Adrenal gland (tissue), 12 donors: Measurements from ENCODE around the gene PDLIM5. TPM values are rescaled to one million over a fixed set of nuclear protein-coding genes. Genes with fewer than 3 reads are reported as not detected.

ENCODE experiments used
- DNase-seq, 7 donors: peaks; one replicate each; pipeline ENCODE4 v3.0.0-alpha.2; 2019 to 2020
- H3K27ac ChIP-seq, 5 donors: fragments of 200-600 bp; sonication (generic) in 4 of 5; 1 replicate in 3 of 5; 2 replicates in 2 of 5; pipeline versions ENCODE4 v1.5.1 to v1.8.0; 2016 to 2020; ENCODE audit warnings: mild to moderate bottlenecking in 1 of 5
- H3K27me3 ChIP-seq: fragments of 200-600 bp; 2 replicates; pipeline ENCODE4 v1.8.0; 2021
- H3K36me3 ChIP-seq, 2 donors: fragments of 200-600 bp; replicated peaks in 1 of 2; 1 replicate in 1 of 2; 2 replicates in 1 of 2; pipeline versions ENCODE4 v1.5.1 to v1.8.0; 2018 to 2022
- H3K4me1 ChIP-seq, 2 donors: fragments of 200-600 bp; replicated peaks in 1 of 2; 1 replicate in 1 of 2; 2 replicates in 1 of 2; pipeline versions ENCODE4 v1.5.1 to v1.8.0; 2018 to 2021
- H3K4me3 ChIP-seq, 4 donors: fragments of 200-600 bp; sonication (generic) in 3 of 4; one replicate each; pipeline ENCODE4 v1.5.1; 2016 to 2018
- H3K9me3 ChIP-seq, 3 donors: fragments of 200-600 bp; sonication (generic) in 1 of 3; replicated peaks in 1 of 3; 1 replicate in 2 of 3; 2 replicates in 1 of 3; pipeline versions ENCODE4 v1.5.1 to v1.8.0; 2016 to 2021
- CTCF ChIP-seq, 6 experiments: fragments of 450-650 bp in 4 of 6; fragments of 200-600 bp in 2 of 6; sonication (generic) in 1 of 6; IDR thresholded peaks; 1 replicate in 5 of 6; 2 replicates in 1 of 6; pipeline versions ENCODE4 v1.5.1 to v1.8.0; 2016 to 2021; ENCODE audit warnings: antibody characterized with exemption in 6 of 6, mild to moderate bottlenecking in 2 of 6, moderate library complexity in 1 of 6
- POLR2A ChIP-seq, 2 donors: fragments of 450-650 bp; IDR thresholded peaks; one replicate each; pipeline ENCODE4 v1.6.1; 2017; ENCODE audit warnings: antibody characterized with exemption in 2 of 2, mild to moderate bottlenecking in 2 of 2, moderate library complexity in 1 of 2
- WGBS, 4 donors: extraction: QIAGEN DNeasy Blood & Tissue Kit in 2 of 4; methylation state at CpG; one replicate each; pipeline versions ENCODE4 v1.1.5 to v1.1.7; 2013 to 2017; 5-methylcytosine and 5-hydroxymethylcytosine counted together
- intact Hi-C, 2 donors: fragments of 100-400 bp; cut with DNase I; formaldehyde crosslinking; loops; one replicate each; pipeline versions ENCODE4 v1.14.1 to v1.15.0; 2022 to 2023
- polyA plus RNA-seq, 3 donors: library from polyadenylated mRNA; stranded (reverse); fragments of 200-250 nt in 2 of 3; fragments of 350-450 nt in 1 of 3; fragmentation: Illumina TruSeq in 1 of 3; extraction: RNeasy Lipid Tissue Mini Kit (QIAGEN cat#74804) in 1 of 3; gene quantifications; one replicate each; pipeline ENCODE4 v1.2.3, GENCODE V29; 2013 to 2014
- total RNA-seq, 9 donors: library from RNA; depleted of rRNA in 4 of 9; stranded (reverse); fragments of >200 nt in 4 of 9; fragments of 120-200 nt in 1 of 9; fragmentation: NEBNext Ultra II Directional in 1 of 9; extraction: Animal tissue kit (Norgen Biotek cat#: 25700) in 1 of 9; gene quantifications; one replicate each; pipeline versions ENCODE4 v1.1.0 to v1.2.4, GENCODE V29; 2013 to 2023
- donor health status: healthy with polysubstance abuse.
- donor health status: Bipolar disorder and iron deficiency.
- donor health status: DM: yes; HTN: yes; CAD: no.
- donor health status: DM: no; HTN: no; CAD: no.
- donor health status: DM: no; HTN: no; CAD: no.
- donor health status: DM: yes; HTN: yes; CAD: no.

Gene PDLIM5
- total and polyA plus RNA-seq, 12 donors, result 26.2 to 150 (median 84.0) TPM

DNA sequence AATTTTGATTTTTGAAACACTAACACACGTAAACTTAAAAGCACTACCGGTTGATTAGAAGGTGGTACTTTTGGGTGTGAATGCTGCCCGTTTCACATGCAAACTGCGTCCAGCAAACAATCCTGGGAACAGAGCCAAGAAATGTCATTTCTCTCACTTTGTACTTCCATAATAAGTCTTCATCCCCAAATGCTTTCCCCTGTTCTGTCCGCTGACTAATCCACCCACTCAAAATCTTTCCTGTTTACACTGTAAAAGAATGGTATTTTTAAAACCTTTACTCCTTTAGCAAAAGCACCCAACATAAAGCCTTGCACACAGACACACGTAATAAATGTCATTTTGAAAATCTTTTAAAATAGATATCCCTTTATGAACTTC, 39.1 kb upstream of the PDLIM5 start:
- Histone ChIP-seq H3K27ac (peak overlapping the region in 3 of 5 donors; percentile 39 to 59 (median 48)), H3K27me3 (no peaks in the 10 kb centered on the region), H3K36me3 (no peaks in the 10 kb centered on the region), H3K4me3 (peak overlapping the region in 1 of 4 donors; percentile 43), H3K4me1 (peaks cover 0 to 43% of the 10 kb centered on the region in 2 donors), H3K9me3 (no peaks in the 10 kb centered on the region)
- DNase-seq, result peak in 3 of 7 donors; percentile 20 to 27 (median 23)
- TF ChIP-seq CTCF (IDR thresholded peaks at IDR 0.05) (no peak), POLR2A (IDR thresholded peaks at IDR 0.05) (no peak)
- intact Hi-C loops, result no loop called here
- 3 to 9% (median 6%) methylated on average over 6 of the region's 6 CpGs for WGBS, 4 donors

- Histone ChIP-seq H3K4me1 (peaks cover 0 to 43% of the 10 kb centered on the region in 2 donors), H3K36me3 (no peaks in the 10 kb centered on the region), H3K9me3 (no peaks in the 10 kb centered on the region), H3K27ac (peak overlapping the region in 2 of 5 donors; percentile 48 to 59), H3K4me3 (peak overlapping the region in 1 of 4 donors; percentile 43), H3K27me3 (no peaks in the 10 kb centered on the region)
- TF ChIP-seq POLR2A (IDR thresholded peaks at IDR 0.05) (no peak), CTCF (IDR thresholded peaks at IDR 0.05) (no peak)
- intact Hi-C loops, result no loop called here
- 40 to 54% (median 50%) methylated on average over 2 of the region's 2 CpGs for WGBS, 4 donors
- DNase-seq, result no peak
Observed at GRCh38 chr4:94413085-94413840, 38.5 kb upstream of the PDLIM5 start.

DNA sequence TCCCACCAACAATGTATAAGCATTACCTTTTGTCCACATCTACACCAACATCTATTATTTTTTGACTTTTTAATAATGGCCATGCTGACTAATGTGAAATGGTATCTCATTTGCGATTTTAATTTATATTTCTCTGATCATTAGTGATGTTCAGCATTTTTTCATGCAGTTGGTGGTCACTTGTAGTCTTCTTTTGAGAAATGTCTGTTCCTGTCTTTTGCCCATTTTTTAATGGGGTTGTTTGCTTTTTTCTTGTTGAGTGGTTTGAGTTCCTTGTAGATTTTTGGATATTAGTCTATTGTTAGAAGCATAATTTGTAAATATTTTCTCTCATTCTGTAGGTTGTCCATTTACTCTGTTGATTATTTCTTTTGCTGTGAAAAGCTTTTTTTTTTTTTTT, 36.8 kb upstream of the PDLIM5 start:
- no peak for TF ChIP-seq POLR2A (IDR thresholded peaks at IDR 0.05)
- TF ChIP-seq CTCF (IDR thresholded peaks at IDR 0.05), result no peak
- WGBS, 4 donors, result 97 to 100% (median 99%) methylated on average over 1 of the region's 1 CpG

GRCh38 chr4:94415448-94415847, 36.3 kb upstream of the PDLIM5 start:
- intact Hi-C loops, result no loop called here
- TF ChIP-seq POLR2A (IDR thresholded peaks at IDR 0.05), result no peak
- TF ChIP-seq CTCF (IDR thresholded peaks at IDR 0.05), result no peak
- DNase-seq, result no peak
- WGBS, 4 donors, result 86 to 92% (median 89%) methylated on average over 3 of the region's 3 CpGs
- no peaks in the 10 kb centered on the region for H3K9me3 ChIP-seq
- H3K27me3 ChIP-seq, result no peaks in the 10 kb centered on the region
- peaks cover 0 to 23% of the 10 kb centered on the region in 2 donors for H3K4me1 ChIP-seq
- H3K27ac ChIP-seq, result no peak overlapping the region
- H3K36me3 ChIP-seq, result no peaks in the 10 kb centered on the region
- H3K4me3 ChIP-seq, result no peak overlapping the region

More for the DNA sequence above, 36.8 kb upstream of the PDLIM5 start:
- Histone ChIP-seq H3K27ac (no peak overlapping the region), H3K9me3 (no peaks in the 10 kb centered on the region), H3K4me3 (no peak overlapping the region), H3K4me1 (peaks cover 0 to 29% of the 10 kb centered on the region in 2 donors), H3K36me3 (no peaks in the 10 kb centered on the region), H3K27me3 (no peaks in the 10 kb centered on the region)
- intact Hi-C loops, result no loop called here
- DNase-seq, result no peak
